GM21576 (cell line): ENCODE data around the gene VMP1.
"Not testable (repeated sequence)": the region's sequence is repeated elsewhere in the genome, so short reads cannot be mapped to it uniquely, and the experiment has no call there.

Source experiments
- ATAC-seq: cut with Tn5 transposase; IDR thresholded peaks from one replicate; pipeline ENCODE4 v1.9.1; 2021; ENCODE audit warnings: mild to moderate bottlenecking, moderate library complexity; ENCODE audit not compliant: unreplicated experiment

The VMP1 gene

GRCh38 chr17:59838052-59838916, 130.8 kb downstream of the VMP1 start:
- ATAC-seq, result no peak

GRCh38 chr17:59839651-59840328, 132.3 kb downstream of the VMP1 start:
- ATAC-seq, result no peak

- no peak for ATAC-seq
Measured at GRCh38 chr17:59840329-59841090, 133.1 kb downstream of the VMP1 start.

- ATAC-seq, result not testable (repeated sequence)
Measured at GRCh38 chr17:59841091-59841881, 133.8 kb downstream of the VMP1 start.

- ATAC-seq, result not testable (repeated sequence)
Measured at GRCh38 chr17:59841882-59842263, 134.4 kb downstream of the VMP1 start.

GRCh38 chr17:59842901-59843652, 135.6 kb downstream of the VMP1 start:
- no peak for ATAC-seq

GRCh38 chr17:59844884-59845594, 137.6 kb downstream of the VMP1 start:
- ATAC-seq, result no peak

- no peak for ATAC-seq
Measured at GRCh38 chr17:59845595-59846393, 138.3 kb downstream of the VMP1 start.

- ATAC-seq, result peak; percentile 47
Measured at GRCh38 chr17:59846394-59847165, 139.1 kb downstream of the VMP1 start.

GRCh38 chr17:59848385-59848668, 140.9 kb downstream of the VMP1 start:
- no peak for ATAC-seq

- ATAC-seq, result peak; percentile 46
Measured at GRCh38 chr17:59848778-59849177, 141.3 kb downstream of the VMP1 start.

- not testable (repeated sequence) for ATAC-seq
Measured at GRCh38 chr17:59850311-59850710, 142.9 kb downstream of the VMP1 start.

- ATAC-seq, result no peak
Measured at GRCh38 chr17:59851439-59852375, 144.3 kb downstream of the VMP1 start.

GRCh38 chr17:59852847-59853167, 145.4 kb downstream of the VMP1 start:
- not testable (repeated sequence) for ATAC-seq

- ATAC-seq, result no peak
Measured at GRCh38 chr17:59853168-59853918, 145.9 kb downstream of the VMP1 start.
